PC-3 (cell line): ENCODE data around the gene NLRC4. TPM values are rescaled to one million over a fixed set of nuclear protein-coding genes. Genes with fewer than 3 reads are reported as not detected.
A peak's percentile ranks its signal among the peaks of the same experiment; 100 is the strongest.

ENCODE experiments used
- ATAC-seq: fragments of 200-7000 bp; cut with Tn5 transposase; 2 replicates; pipeline ENCODE4 v1.9.1; 2020; ENCODE audit warnings: mild to moderate bottlenecking, moderate library complexity
- BruUV-seq: library from RNA; stranded (reverse); fragments of 400-500 nt; replicated peaks from 2 replicates; lab custom pipeline; 2021; lab: Mats Ljungman, UMichigan
- CTCF ChIA-PET: fragments of 300-600 bp; sonication (Branson Sonifier 250); formaldehyde crosslinking; loops from one replicate; lab custom pipeline; 2022; ENCODE audit warnings: antibody characterized with exemption; lab: Charles Lee
- POLR2A ChIA-PET: fragments of 300-600 bp; sonication (Branson Sonifier 250); formaldehyde crosslinking; loops from one replicate; lab custom pipeline; 2022; ENCODE audit warnings: antibody characterized with exemption; ENCODE audit not compliant: unreplicated experiment; lab: Charles Lee
- DNase-seq: peaks from one replicate; pipeline ENCODE4 v3.0.0-alpha.2; 2015
- H2AFZ ChIP-seq: fragments of 300-600 bp; sonication (generic); 2 replicates; pipeline ENCODE4 v1.6.0; 2016; ENCODE audit warnings: antibody characterized with exemption, low read length
- H3F3A ChIP-seq: fragments of 300-600 bp; sonication (generic); one replicate; pipeline ENCODE4 v1.6.0; 2017; ENCODE audit warnings: antibody characterized with exemption, low read length, control low read depth, mild to moderate bottlenecking; ENCODE audit not compliant: unreplicated experiment
- H3K27ac ChIP-seq: fragments of 300-600 bp; sonication (generic); 2 replicates; pipeline ENCODE4 v1.5.1; 2016; ENCODE audit warnings: mild to moderate bottlenecking, low read length
- H3K27me3 ChIP-seq: fragments of 300-600 bp; sonication (generic); 2 replicates; pipeline ENCODE4 v1.6.1; 2016; ENCODE audit warnings: low read length, mixed read lengths
- H3K36me3 ChIP-seq: fragments of 300-600 bp; sonication (generic); 2 replicates; pipeline ENCODE4 v1.6.1; 2016; ENCODE audit warnings: low read depth, mixed run types, low read length, mixed read lengths
- H3K4me1 ChIP-seq: fragments of 300-600 bp; sonication (generic); 2 replicates; pipeline ENCODE4 v1.5.1; 2016; ENCODE audit warnings: low read length; ENCODE audit not compliant: insufficient read depth
- H3K4me2 ChIP-seq: fragments of 300-600 bp; sonication (generic); 2 replicates; pipeline ENCODE4 v1.6.0; 2016; ENCODE audit warnings: low read length
- H3K4me3 ChIP-seq: fragments of 300-600 bp; sonication (generic); 2 replicates; pipeline ENCODE4 v1.5.1; 2016; ENCODE audit warnings: mild to moderate bottlenecking, low read length, mixed read lengths
- H3K79me2 ChIP-seq: fragments of 300-600 bp; sonication (generic); 2 replicates; pipeline ENCODE4 v1.6.1; 2017; ENCODE audit warnings: low read length, mixed read lengths
- H3K9ac ChIP-seq: fragments of 300-600 bp; sonication (generic); 2 replicates; pipeline ENCODE4 v1.6.0; 2016; ENCODE audit warnings: mild to moderate bottlenecking, low read length
- H3K9me2 ChIP-seq: fragments of 300-600 bp; sonication (generic); replicated peaks from 2 replicates; pipeline ENCODE4 v1.6.1; 2016; ENCODE audit warnings: mixed run types, low read length, mixed read lengths
- H3K9me3 ChIP-seq: fragments of 300-600 bp; sonication (generic); 2 replicates; pipeline ENCODE4 v1.6.1; 2016; ENCODE audit warnings: low read length, mixed read lengths
- H4K20me1 ChIP-seq: fragments of 300-600 bp; sonication (generic); 2 replicates; pipeline ENCODE4 v1.6.1; 2016; ENCODE audit warnings: low read length, mixed read lengths
- EZH2 ChIP-seq: fragments of 300-600 bp; sonication (generic); IDR thresholded peaks from one replicate; pipeline ENCODE4 v1.6.1; 2017; ENCODE audit warnings: antibody characterized with exemption, mild to moderate bottlenecking, low read length; ENCODE audit not compliant: unreplicated experiment
- EZH2phosphoT487 ChIP-seq: fragments of 300-600 bp; sonication (generic); IDR thresholded peaks from 2 replicates; pipeline ENCODE4 v1.6.1; 2018; ENCODE audit warnings: mild to moderate bottlenecking, antibody characterized with exemption, low read length, borderline replicate concordance
- intact Hi-C: fragments of 100-400 bp; cut with micrococcal nuclease; formaldehyde crosslinking; loops from 2 replicates; pipeline ENCODE4 v1.9.0; 2023
- total RNA-seq: library from RNA; depleted of rRNA; stranded (reverse); fragments of >200 nt; gene quantifications from 2 replicates; pipeline ENCODE4 v1.2.3, GENCODE V29; 2014
- TF ChIP-seq, protein P1 (sequence below): fragments of 300-600 bp; sonication (generic); conservative IDR thresholded peaks from 2 replicates; pipeline ENCODE4 v1.5.1; 2017; ENCODE audit warnings: antibody characterized with exemption, low read depth, mild to moderate bottlenecking, low read length

Gene NLRC4
- total RNA-seq, 1 experiment from 2014 or later: not detected

DNA sequence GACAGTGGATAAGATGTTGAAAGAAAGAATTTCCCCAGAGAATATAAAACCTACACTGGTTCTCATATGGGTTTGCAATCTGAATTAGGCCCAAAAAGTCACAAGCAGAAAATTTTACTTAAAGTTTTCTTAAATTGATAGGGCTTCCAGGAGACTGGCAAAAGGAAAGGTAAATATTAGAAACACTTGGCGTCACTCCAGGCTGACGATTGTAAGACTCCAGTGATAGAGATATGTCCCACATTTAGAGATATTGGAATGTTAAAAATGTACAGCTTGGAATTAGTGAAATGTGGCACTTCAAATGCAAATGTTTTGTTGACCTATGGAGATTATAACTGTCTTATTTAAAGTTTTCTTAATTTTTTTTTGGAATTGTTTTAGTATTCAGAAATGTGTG is 27.1 kb upstream of the NLRC4 start:
- no peak for ATAC-seq
- ChIA-PET POLR2A (no interaction called here), CTCF (no interaction called here)
- no peaks in the 10 kb centered on the region for H3K27me3 ChIP-seq
- intact Hi-C loops: no loop called here
- BruUV-seq: no TSS peak
- H3K27ac ChIP-seq: no peak overlapping the region
- no peak overlapping the region for H3K9ac ChIP-seq
- TF ChIP-seq EZH2: no peak
- TF ChIP-seq EZH2phosphoT487: no peak
- TF ChIP-seq, protein P1, sequence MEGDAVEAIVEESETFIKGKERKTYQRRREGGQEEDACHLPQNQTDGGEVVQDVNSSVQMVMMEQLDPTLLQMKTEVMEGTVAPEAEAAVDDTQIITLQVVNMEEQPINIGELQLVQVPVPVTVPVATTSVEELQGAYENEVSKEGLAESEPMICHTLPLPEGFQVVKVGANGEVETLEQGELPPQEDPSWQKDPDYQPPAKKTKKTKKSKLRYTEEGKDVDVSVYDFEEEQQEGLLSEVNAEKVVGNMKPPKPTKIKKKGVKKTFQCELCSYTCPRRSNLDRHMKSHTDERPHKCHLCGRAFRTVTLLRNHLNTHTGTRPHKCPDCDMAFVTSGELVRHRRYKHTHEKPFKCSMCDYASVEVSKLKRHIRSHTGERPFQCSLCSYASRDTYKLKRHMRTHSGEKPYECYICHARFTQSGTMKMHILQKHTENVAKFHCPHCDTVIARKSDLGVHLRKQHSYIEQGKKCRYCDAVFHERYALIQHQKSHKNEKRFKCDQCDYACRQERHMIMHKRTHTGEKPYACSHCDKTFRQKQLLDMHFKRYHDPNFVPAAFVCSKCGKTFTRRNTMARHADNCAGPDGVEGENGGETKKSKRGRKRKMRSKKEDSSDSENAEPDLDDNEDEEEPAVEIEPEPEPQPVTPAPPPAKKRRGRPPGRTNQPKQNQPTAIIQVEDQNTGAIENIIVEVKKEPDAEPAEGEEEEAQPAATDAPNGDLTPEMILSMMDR: no peak
- peak; percentile 18 for DNase-seq
- H4K20me1 ChIP-seq: no peaks in the 10 kb centered on the region
- H3F3A ChIP-seq: no peaks in the 10 kb centered on the region
- no peak overlapping the region for H3K4me3 ChIP-seq
- peaks cover 24% of the 10 kb centered on the region for H3K79me2 ChIP-seq
- no peak overlapping the region for H2AFZ ChIP-seq
- peaks cover 20% of the 10 kb centered on the region for H3K4me1 ChIP-seq
- H3K9me3 ChIP-seq: no peaks in the 10 kb centered on the region
- no peak overlapping the region for H3K4me2 ChIP-seq
- no peaks in the 10 kb centered on the region; the same call in 1 of the 2 replicates for H3K36me3 ChIP-seq
- no peaks in the 10 kb centered on the region for H3K9me2 ChIP-seq

DNA sequence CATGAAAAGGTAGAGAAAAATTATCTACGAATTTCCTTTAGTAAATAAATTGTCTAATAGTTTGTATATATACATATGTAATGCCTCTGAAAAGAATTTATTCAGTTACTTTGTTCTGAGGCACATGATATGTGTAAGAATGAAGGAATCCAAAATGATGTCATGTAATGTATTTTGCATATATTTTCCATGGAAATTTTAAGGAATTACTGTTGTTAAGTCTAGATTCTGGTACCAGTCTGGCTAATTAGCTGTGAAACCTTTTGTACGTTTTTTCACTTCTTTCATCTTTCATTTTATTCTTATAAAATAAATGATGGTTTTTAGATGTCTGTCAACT is 25.3 kb upstream of the NLRC4 start:
- Histone ChIP-seq H3K9me2 (no peaks in the 10 kb centered on the region), H3K27me3 (no peaks in the 10 kb centered on the region), H3K4me1 (peaks cover 20% of the 10 kb centered on the region), H3K4me2 (no peak overlapping the region), H3K9me3 (no peaks in the 10 kb centered on the region), H3K79me2 (peaks cover 40% of the 10 kb centered on the region), H3K36me3 (no peaks in the 10 kb centered on the region; the same call in 1 of the 2 replicates), H3F3A (no peaks in the 10 kb centered on the region), H3K9ac (no peak overlapping the region), H4K20me1 (no peaks in the 10 kb centered on the region), H3K4me3 (no peak overlapping the region), H2AFZ (no peak overlapping the region), H3K27ac (no peak overlapping the region)
- DNase-seq: no peak
- CTCF ChIA-PET: no interaction called here
- ATAC-seq: no peak
- intact Hi-C loops: loop anchor here (5.0 kb wide), 1 partner anchor 67 kb away; the partner anchor contains the start of gene BIRC6
- POLR2A ChIA-PET: interaction anchor here (0.9 kb wide), 1 partner anchor 66 kb away, joined by 4 read pairs; no protein-coding TSS in a partner anchor
- no TSS peak for BruUV-seq
- no peak for TF ChIP-seq EZH2phosphoT487
- TF ChIP-seq, protein P1: no peak

DNA sequence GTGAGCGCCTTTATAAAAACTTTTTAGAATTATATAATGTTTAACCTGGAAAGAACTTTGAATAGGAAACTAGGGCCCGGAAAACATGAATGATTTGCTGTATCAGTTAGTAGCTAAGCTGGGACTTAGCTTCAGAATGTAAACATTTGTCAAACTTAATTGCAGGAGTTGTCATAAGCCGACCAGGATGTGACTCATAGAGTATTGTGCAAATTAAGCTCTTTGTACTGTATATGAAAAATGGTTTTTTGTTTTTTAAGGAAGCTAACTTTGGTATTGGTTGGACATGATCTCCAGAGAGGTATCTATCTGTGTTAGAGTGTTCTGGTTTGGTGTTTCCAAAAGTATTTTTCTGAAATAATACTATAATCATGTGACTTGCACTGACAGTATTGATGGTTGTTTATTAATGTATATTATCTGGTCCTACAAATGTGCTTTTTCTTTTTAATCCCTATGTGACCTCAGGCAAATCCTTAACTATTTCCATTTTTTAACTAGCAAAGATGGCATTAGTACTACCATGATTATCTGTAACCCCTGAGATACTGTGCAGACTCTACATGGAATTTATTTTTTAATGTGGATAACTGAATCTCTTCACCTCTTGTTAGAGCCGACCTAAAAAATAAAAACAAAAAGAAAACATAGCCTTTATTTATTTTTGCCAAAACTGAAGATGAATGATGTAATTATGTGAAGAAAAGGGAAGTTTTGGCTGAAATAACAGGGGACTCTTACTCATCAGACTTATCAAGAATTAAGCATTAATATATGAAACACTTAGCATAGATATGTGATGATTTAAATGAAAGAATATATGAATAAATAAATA is 24.7 kb upstream of the NLRC4 start:
- intact Hi-C loops: loop anchor here (5.0 kb wide), 1 partner anchor 68 kb away; the partner anchor contains the start of gene BIRC6
- no peaks in the 10 kb centered on the region for H3F3A ChIP-seq
- H3K27ac ChIP-seq: peak overlapping the region; percentile 52
- peaks cover 20% of the 10 kb centered on the region for H3K4me1 ChIP-seq
- peaks cover 3% of the 10 kb centered on the region; the same call in 1 of the 2 replicates for H3K36me3 ChIP-seq
- no peaks in the 10 kb centered on the region for H4K20me1 ChIP-seq
- peak; percentile 88 for ATAC-seq
- no peaks in the 10 kb centered on the region for H3K9me2 ChIP-seq
- CTCF ChIA-PET: no interaction called here
- H3K4me2 ChIP-seq: peak overlapping the region; percentile 49
- TF ChIP-seq EZH2 (no peak), EZH2phosphoT487 (no peak)
- TF ChIP-seq, protein P1: no peak
- peak overlapping the region; percentile 8; the same call in 1 of the 2 replicates for H3K9ac ChIP-seq
- DNase-seq: peak; percentile 79
- TSS peak; percentile 17 for BruUV-seq
- POLR2A ChIA-PET: interaction anchor here (0.6 kb wide), 1 partner anchor 39 kb away, joined by 3 read pairs; no protein-coding TSS in a partner anchor
- H3K4me3 ChIP-seq: no peak overlapping the region
- no peaks in the 10 kb centered on the region for H3K9me3 ChIP-seq
- H3K79me2 ChIP-seq: peaks cover 46% of the 10 kb centered on the region
- no peak overlapping the region for H2AFZ ChIP-seq
- H3K27me3 ChIP-seq: no peaks in the 10 kb centered on the region
